GM10266 (cell line): ENCODE measurements around the gene SATB2.
A peak's percentile ranks its signal among the peaks of the same experiment; 100 is the strongest.

Source experiments
- DNase-seq: peaks from one replicate; pipeline ENCODE4 v3.0.0; 2012; ENCODE audit errors: extremely low spot score
- TF ChIP-seq, protein P1 (sequence below): IDR thresholded peaks from 2 replicates; pipeline ENCODE4 v1.5.1; 2012; ENCODE audit warnings: mild to moderate bottlenecking, low read depth; ENCODE audit not compliant: control insufficient read depth, insufficient read depth; ENCODE audit errors: missing control alignments

SATB2 gene

DNA sequence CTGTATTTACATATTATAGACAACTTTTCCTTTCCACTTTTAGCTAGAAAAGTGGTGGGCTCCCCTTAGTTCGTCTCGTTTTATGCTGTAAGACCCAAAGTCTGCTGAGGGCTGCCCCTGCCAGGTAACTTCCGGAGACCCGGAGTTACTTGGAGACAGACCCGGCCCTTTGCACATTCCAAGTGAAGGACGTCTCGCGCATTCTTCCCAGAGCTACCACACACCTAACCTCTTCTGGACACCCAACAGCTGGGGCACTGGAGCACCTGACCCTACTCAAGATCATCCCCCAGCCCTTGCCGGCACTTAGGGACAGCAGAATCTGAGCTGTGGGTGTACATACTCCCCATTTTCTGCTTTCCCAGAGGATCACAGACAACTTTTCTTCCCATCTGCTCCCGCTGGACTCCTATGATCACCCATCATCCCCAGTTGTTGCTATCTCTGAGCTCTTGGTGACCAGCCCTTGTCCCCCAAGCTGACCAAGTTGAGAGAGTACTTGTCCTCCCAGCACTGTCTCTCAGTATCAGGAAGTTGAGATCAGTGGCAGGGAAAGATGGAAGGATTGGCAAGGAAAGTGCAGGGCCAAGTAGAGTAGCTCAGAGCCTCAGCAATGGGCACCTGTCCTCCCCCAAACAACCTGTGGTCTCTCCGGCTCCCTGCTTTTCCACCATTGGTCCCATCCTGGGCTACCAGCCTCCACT, 8.4 kb upstream of the SATB2 start:
- TF ChIP-seq, protein P1, sequence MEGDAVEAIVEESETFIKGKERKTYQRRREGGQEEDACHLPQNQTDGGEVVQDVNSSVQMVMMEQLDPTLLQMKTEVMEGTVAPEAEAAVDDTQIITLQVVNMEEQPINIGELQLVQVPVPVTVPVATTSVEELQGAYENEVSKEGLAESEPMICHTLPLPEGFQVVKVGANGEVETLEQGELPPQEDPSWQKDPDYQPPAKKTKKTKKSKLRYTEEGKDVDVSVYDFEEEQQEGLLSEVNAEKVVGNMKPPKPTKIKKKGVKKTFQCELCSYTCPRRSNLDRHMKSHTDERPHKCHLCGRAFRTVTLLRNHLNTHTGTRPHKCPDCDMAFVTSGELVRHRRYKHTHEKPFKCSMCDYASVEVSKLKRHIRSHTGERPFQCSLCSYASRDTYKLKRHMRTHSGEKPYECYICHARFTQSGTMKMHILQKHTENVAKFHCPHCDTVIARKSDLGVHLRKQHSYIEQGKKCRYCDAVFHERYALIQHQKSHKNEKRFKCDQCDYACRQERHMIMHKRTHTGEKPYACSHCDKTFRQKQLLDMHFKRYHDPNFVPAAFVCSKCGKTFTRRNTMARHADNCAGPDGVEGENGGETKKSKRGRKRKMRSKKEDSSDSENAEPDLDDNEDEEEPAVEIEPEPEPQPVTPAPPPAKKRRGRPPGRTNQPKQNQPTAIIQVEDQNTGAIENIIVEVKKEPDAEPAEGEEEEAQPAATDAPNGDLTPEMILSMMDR, result no peak
- no peak for DNase-seq

DNA sequence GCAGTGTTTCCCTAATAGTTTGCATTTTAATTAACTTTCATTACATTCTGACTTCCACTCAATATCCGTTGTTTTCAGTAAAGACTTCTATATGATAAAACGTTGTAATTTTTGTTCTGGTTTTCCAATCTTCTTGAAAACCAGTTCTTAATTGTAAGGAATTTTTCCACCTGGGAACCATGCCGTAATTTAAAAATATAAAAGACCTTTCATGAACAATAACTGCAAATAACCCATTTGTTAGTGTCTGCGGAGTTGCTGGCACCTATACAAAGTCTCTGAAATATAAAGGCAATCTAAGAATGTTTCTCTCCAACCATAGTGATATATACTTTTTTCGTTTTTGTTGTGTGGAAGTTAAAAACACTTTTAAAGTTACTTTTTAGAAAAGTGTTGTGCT, 7.7 kb upstream of the SATB2 start:
- TF ChIP-seq, protein P1, result no peak
- DNase-seq, result no peak

DNA sequence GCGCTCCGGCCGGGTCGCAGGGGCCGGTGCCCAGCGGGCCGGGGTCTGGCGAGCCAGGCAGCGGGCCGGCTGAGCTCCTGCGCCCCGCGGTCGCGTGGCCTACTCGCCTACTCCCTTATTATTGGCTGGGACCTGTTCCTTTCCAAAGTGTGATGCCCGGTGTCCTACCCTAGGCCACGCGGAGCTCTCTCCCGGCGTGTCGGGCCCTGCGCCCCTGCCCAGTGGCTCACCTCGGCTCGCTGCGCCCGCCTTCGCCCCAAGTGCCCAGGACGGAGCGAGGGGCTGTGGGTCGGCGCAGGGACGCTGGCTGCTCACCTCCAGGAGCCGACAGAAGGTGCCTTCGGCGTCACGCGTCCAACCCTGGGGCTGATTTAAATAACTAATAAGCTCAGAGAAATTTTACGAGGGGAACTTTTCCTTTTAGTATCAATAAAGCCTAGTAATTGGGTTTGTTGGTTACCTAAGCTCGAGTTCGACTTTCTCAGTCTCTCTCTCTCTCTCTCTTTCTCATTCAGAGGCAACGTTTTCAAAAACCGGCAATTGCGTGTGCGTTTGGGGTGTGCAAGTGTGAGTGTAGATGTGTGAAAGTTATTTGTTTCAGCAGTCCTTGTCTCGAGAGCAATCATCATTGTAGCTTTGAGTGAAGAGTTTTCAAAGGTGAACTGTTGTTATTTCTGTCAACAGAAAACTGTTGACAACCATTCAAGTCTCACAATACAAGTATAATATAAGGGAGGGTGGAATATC, 7.0 kb upstream of the SATB2 start:
- no peak for DNase-seq

DNA sequence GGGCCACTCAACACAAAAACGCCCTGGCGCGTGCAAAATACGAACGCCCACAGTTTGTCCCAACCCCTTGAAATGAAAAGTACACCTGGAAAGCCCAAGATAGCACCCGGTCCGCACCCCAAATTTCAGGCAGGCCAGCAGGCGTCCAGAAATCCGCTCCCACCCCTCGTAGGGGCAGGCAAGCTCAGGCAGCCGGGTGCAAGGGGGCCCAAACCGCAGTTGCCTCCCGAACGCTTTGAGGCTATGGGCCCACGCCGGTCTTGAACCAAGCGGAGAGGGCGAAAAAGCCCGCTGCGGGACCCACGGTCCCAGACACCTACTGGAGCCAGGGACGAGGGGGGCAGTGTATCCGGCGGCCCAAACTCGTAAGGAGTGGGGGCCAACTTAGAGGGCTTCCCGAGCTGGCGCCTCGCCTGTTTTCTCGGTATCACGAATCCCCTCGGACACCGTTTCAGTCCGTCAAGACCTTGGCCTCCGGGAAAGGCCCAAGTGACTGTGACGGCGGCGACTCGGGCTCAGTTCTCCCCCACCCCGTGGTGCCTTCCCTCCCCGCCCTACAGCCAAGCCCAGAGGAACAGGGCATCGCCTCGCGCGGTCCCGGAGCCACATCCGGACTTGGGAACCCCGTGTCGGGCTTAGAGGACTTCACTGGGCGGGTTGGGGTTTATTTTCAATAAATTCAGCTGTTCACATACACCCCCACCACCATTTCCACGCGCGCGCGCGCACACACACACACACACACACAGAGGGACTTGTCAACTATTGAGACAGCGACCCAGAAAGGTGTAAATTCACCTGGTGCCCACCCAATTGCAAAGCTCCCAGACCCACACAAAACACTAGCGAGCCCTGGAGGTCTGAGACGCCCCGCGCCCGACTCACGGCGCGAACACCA, 6.2 kb upstream of the SATB2 start:
- TF ChIP-seq, protein P1, result no peak
- DNase-seq, result no peak

More for the DNA sequence above, 7.0 kb upstream of the SATB2 start:
- TF ChIP-seq, protein P1, result no peak

DNA sequence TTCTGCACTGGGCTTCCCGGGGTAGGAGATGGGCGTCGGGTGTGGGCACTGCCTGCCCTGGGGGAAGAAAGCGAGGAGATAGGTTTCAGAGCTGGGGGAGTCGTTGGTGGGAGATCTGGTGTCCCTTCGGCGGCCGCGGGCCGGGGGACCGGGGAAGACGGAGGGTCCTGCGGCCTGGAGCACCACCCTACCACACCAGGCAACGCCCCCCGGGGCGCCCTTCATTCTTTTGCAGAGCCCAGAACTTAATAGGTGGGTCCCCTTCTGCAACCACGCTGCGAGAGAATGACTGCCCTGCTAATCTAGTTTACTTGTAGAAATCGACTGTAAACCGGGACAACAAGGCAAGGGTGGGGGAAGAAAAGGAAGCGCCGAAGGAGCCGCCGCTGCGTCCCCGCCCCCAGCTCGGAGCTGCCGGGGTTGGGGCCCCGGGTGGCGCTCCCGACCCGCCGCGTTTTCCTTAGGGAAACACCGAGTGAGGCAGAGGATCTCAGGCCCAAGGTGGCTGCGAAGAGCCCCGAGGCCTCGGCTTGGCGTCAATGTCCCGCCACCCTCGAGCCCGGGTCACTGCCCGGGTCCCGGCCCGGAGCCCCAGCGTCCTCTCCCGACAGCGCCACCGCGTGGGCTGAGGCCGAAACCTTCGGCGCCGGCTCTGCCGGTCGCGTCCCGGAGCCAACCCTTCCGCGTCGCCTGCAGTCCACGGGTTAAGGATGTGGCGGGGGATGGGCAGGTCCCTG, 5.4 kb upstream of the SATB2 start:
- TF ChIP-seq, protein P1, result peak; percentile 45
- DNase-seq, result peak; percentile 77

DNA sequence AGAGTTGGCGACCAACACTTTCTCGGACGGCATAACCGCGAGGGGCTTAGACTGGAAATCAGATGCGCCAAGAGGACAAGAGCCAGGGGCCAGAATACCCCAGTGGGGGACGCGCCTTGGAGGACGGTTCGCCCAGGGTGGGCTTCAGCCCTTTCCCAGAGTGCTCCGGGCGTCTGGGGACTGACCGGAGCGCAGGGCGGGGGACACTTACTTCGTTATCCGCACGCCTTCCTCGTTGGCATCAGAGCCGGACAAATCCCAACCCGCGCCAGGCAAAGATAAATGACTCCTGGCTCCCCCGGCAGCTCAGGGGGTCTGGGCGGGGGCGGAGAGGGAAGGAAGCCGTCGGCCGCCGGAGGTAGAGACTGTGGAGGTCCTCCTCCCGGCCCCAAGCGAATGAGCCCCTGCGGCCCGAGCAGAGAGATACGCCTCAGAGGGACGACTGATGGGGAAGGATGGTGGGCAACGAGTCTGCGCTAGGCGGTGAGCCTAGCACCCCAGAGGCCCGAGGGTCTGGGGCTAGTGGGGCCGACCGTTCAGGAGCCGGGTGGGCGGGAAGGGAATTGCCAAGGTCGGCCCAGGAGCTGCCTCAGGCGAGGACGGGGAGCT, 4.7 kb upstream of the SATB2 start:
- no peak for DNase-seq
- TF ChIP-seq, protein P1, result no peak
